Ovary (tissue), 3 donors: Measurements from ENCODE around the gene RNF225.

Experiments used
- POLR2A ChIP-seq: fragments of 450-650 bp; IDR thresholded peaks from one replicate; pipeline ENCODE4 v1.6.1; 2017; ENCODE audit warnings: antibody characterized with exemption, mild to moderate bottlenecking, moderate library complexity
- TF ChIP-seq, protein P1 (sequence below), 3 donors: fragments of 450-650 bp in 2 of 3; fragments of 200-600 bp in 1 of 3; IDR thresholded peaks; one replicate each; pipeline versions ENCODE4 v1.5.1 to v1.8.0; 2016 to 2022; ENCODE audit warnings: antibody characterized with exemption in 3 of 3, mild to moderate bottlenecking in 1 of 3
- donor health status: DM: no; HTN: no; CAD: no.

DNA sequence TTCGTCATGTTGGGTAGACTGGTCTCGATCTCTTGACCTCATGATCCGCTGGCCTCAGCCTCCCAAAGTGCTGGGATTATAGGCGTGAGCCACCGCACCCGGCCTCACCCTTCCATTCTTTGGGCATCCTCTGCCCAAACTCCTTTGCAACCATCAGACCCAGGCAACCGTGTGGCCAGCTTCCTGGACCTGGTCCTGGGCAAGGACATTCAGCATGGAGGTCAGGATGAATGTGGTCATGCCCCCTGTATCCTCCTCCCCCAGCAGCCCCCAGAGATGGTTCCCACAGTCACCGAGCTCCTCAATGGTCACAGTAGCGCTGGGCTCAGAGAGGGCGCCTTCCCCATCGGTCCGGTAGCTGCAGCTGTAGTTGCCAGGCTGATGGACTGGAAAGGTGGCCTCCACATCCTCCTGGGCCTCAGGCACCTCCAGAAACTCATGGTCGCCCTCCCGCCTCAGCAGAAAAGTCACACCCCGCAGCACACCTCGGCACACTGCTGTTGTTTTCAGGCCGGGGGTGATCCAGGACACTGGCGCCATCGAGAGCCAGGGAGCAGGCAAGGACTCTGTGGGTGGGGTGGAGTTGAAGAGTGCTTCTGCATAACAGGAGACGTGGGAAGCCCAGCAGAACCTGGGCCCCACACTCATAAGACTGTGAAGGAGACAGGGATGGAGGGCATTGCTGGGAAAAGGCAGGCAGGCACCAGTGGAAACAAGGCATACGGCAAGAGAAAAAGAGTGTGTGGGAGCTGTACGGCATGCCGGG lies 43.3 kb upstream of the RNF225 start:
- TF ChIP-seq, protein P1, sequence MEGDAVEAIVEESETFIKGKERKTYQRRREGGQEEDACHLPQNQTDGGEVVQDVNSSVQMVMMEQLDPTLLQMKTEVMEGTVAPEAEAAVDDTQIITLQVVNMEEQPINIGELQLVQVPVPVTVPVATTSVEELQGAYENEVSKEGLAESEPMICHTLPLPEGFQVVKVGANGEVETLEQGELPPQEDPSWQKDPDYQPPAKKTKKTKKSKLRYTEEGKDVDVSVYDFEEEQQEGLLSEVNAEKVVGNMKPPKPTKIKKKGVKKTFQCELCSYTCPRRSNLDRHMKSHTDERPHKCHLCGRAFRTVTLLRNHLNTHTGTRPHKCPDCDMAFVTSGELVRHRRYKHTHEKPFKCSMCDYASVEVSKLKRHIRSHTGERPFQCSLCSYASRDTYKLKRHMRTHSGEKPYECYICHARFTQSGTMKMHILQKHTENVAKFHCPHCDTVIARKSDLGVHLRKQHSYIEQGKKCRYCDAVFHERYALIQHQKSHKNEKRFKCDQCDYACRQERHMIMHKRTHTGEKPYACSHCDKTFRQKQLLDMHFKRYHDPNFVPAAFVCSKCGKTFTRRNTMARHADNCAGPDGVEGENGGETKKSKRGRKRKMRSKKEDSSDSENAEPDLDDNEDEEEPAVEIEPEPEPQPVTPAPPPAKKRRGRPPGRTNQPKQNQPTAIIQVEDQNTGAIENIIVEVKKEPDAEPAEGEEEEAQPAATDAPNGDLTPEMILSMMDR (IDR thresholded peaks at IDR 0.05), result no peak
- TF ChIP-seq POLR2A, result no peak
